H1 (cell line): ENCODE data around the gene CNIH3.

Experiments
- BRCA1 ChIP-seq: IDR thresholded peaks from 2 replicates; pipeline ENCODE4 v1.6.1; 2012; ENCODE audit warnings: low read depth, low read length, improper control_type of control experiment
- EGR1 ChIP-seq: IDR thresholded peaks from 2 replicates; pipeline ENCODE4 v1.6.1; 2011; ENCODE audit warnings: low read depth, low read length, borderline replicate concordance
- EP300 ChIP-seq, 2 experiments: IDR thresholded peaks; 1 replicate in 1 of 2; 2 replicates in 1 of 2; pipeline ENCODE4 v1.6.1; 2011 to 2012; ENCODE audit warnings: low read depth in 2 of 2, low read length in 2 of 2, mild to moderate bottlenecking in 2 of 2, borderline replicate concordance in 1 of 2, inconsistent platforms in 1 of 2, moderate library complexity in 1 of 2
- EZH2 ChIP-seq: fragments of 200-600 bp; sonication (generic); IDR thresholded peaks from 2 replicates; pipeline ENCODE4 v1.7.1; 2012; ENCODE audit warnings: low read depth, mild to moderate bottlenecking, moderate library complexity, low read length, inconsistent platforms; ENCODE audit not compliant: severe bottlenecking
- GABPA ChIP-seq: IDR thresholded peaks from 2 replicates; pipeline ENCODE4 v1.6.1; 2011; ENCODE audit warnings: mild to moderate bottlenecking, low read length, moderate library complexity, borderline replicate concordance; ENCODE audit not compliant: insufficient read depth
- POLR2A ChIP-seq, 2 experiments: IDR thresholded peaks; 1 replicate in 1 of 2; 2 replicates in 1 of 2; pipeline ENCODE4 v1.6.1; 2011; ENCODE audit warnings: low read depth in 2 of 2, low read length in 2 of 2, mild to moderate bottlenecking in 2 of 2; ENCODE audit errors: control extremely low read depth in 1 of 2
- POLR2AphosphoS5 ChIP-seq: IDR thresholded peaks from 2 replicates; pipeline ENCODE4 v1.6.1; 2011; ENCODE audit warnings: low read depth, low read length
- RAD21 ChIP-seq, 2 experiments: IDR thresholded peaks in 1 of 2; conservative IDR thresholded peaks in 1 of 2; 2 replicates each; pipeline ENCODE4 v1.6.1; 2011; ENCODE audit warnings: low read depth in 2 of 2, low read length in 2 of 2, improper control_type of control experiment in 1 of 2, inconsistent platforms in 1 of 2, mild to moderate bottlenecking in 1 of 2, moderate library complexity in 1 of 2
- RXRA ChIP-seq: IDR thresholded peaks from 2 replicates; pipeline ENCODE4 v1.6.1; 2011; ENCODE audit warnings: low read depth, mild to moderate bottlenecking, low read length, moderate library complexity; ENCODE audit not compliant: insufficient read depth
- SP1 ChIP-seq: IDR thresholded peaks from 2 replicates; pipeline ENCODE4 v1.6.1; 2011; ENCODE audit warnings: low read depth, low read length
- TAF1 ChIP-seq: IDR thresholded peaks from 2 replicates; pipeline ENCODE4 v1.6.1; 2011; ENCODE audit warnings: mild to moderate bottlenecking, low read depth, low read length
- TAF7 ChIP-seq: optimal IDR thresholded peaks from 2 replicates; pipeline ENCODE3; 2011; ENCODE audit warnings: low read depth, mild to moderate bottlenecking, inconsistent platforms, low read length, moderate library complexity, borderline replicate concordance
- TF ChIP-seq, protein P1 (sequence below), 3 experiments: IDR thresholded peaks; 1 replicate in 2 of 3; 2 replicates in 1 of 3; pipeline versions ENCODE4 v1.5.1 to v1.6.1; 2011; ENCODE audit warnings: low read length in 3 of 3, mild to moderate bottlenecking in 3 of 3, inconsistent platforms in 2 of 3, low read depth in 1 of 3, moderate library complexity in 1 of 3; ENCODE audit not compliant: insufficient read depth in 1 of 3; ENCODE audit errors: control extremely low read depth in 1 of 3
- TF ChIP-seq, protein P2 (sequence below): IDR thresholded peaks from 2 replicates; pipeline ENCODE4 v1.6.1; 2011; ENCODE audit warnings: low read depth, mild to moderate bottlenecking, low read length; ENCODE audit not compliant: insufficient read depth

GRCh38 chr1:224730965-224731364 lies 114.8 kb downstream of the CNIH3 start:
- TF ChIP-seq, protein P1, sequence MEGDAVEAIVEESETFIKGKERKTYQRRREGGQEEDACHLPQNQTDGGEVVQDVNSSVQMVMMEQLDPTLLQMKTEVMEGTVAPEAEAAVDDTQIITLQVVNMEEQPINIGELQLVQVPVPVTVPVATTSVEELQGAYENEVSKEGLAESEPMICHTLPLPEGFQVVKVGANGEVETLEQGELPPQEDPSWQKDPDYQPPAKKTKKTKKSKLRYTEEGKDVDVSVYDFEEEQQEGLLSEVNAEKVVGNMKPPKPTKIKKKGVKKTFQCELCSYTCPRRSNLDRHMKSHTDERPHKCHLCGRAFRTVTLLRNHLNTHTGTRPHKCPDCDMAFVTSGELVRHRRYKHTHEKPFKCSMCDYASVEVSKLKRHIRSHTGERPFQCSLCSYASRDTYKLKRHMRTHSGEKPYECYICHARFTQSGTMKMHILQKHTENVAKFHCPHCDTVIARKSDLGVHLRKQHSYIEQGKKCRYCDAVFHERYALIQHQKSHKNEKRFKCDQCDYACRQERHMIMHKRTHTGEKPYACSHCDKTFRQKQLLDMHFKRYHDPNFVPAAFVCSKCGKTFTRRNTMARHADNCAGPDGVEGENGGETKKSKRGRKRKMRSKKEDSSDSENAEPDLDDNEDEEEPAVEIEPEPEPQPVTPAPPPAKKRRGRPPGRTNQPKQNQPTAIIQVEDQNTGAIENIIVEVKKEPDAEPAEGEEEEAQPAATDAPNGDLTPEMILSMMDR (IDR thresholded peaks at IDR 0.05; ENCODE audit: control extremely low read depth in 1 of 3, insufficient read depth in 1 of 3, low read depth in 1 of 3, low read length in 3 of 3): no peak
- TF ChIP-seq BRCA1: no peak
- TF ChIP-seq SP1: no peak
- no peak for TF ChIP-seq GABPA
- no peak for TF ChIP-seq EZH2
- no peak for TF ChIP-seq EGR1
- TF ChIP-seq RXRA: no peak
- TF ChIP-seq RAD21 (IDR thresholded peaks at IDR 0.05 in 1 of 2, conservative IDR thresholded peaks at IDR 0.05 in 1 of 2; ENCODE audit: low read depth in 2 of 2, low read length in 2 of 2): no peak
- no peak for TF ChIP-seq TAF1
- TF ChIP-seq, protein P2, sequence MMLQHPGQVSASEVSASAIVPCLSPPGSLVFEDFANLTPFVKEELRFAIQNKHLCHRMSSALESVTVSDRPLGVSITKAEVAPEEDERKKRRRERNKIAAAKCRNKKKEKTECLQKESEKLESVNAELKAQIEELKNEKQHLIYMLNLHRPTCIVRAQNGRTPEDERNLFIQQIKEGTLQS: no peak
- TF ChIP-seq TAF7: no peak
- no peak for TF ChIP-seq POLR2A (IDR thresholded peaks at IDR 0.05; ENCODE audit: control extremely low read depth in 1 of 2, low read depth in 2 of 2, low read length in 2 of 2)
- no peak for TF ChIP-seq EP300 (IDR thresholded peaks at IDR 0.05; ENCODE audit: borderline replicate concordance in 1 of 2, low read depth in 2 of 2, low read length in 2 of 2)
- no peak for TF ChIP-seq POLR2AphosphoS5
